A549 (cell line): ENCODE measurements around the gene TM2D3. TPM values are rescaled to one million over a fixed set of nuclear protein-coding genes. Genes with fewer than 3 reads are reported as not detected.

Experiments used
- ATAC-seq, 2 experiments: fragments of 200-7000 bp in 1 of 2; fragments of >200 bp in 1 of 2; cut with Nextera tagmentation in 1 of 2; cut with Tn5 transposase in 1 of 2; 3 replicates each; pipeline versions ENCODE4 v1.8.0 to v1.9.1; 2018 to 2020; ENCODE audit warnings: mild to moderate bottlenecking in 1 of 2, moderate library complexity in 1 of 2
- CTCF ChIA-PET: fragments of 300-600 bp; sonication (Branson Sonifier 250); formaldehyde crosslinking; extraction: SDS; loops from one replicate; lab custom pipeline; 2021; ENCODE audit warnings: antibody characterized with exemption, inconsistent platforms; lab: Yijun Ruan, JAX
- POLR2A ChIA-PET: fragments of 350-600 bp; formaldehyde crosslinking; extraction: SDS; loops from one replicate; lab custom pipeline; 2021; ENCODE audit warnings: antibody characterized with exemption, inconsistent platforms; lab: Yijun Ruan, JAX
- DNase-seq, 2 experiments: peaks; one replicate each; pipeline versions ENCODE4 v3.0.0 to v3.0.0-alpha.2; 2011 to 2016; ENCODE audit warnings: low read depth in 1 of 2, low spot score in 1 of 2
- FAIRE-seq: peaks from 2 replicates; lab custom pipeline; 2011; peaks lifted over from hg19 to GRCh38; lab: Jason Lieb, UNC
- H3K27ac ChIP-seq, 2 experiments: fragments of >200 bp; sonication (Bioruptor Twin); formaldehyde crosslinking; 3 replicates each; pipeline ENCODE4 v1.5.1; 2016 to 2017
- H3K4me1 ChIP-seq: fragments of >200 bp; sonication (Bioruptor Twin); formaldehyde crosslinking; 3 replicates; pipeline ENCODE4 v1.6.1; 2016
- H3K4me2 ChIP-seq: fragments of >200 bp; sonication (Bioruptor Twin); formaldehyde crosslinking; 3 replicates; pipeline ENCODE4 v1.6.1; 2016
- H3K4me3 ChIP-seq: fragments of >200 bp; sonication (Bioruptor Twin); formaldehyde crosslinking; 3 replicates; pipeline ENCODE4 v1.5.1; 2016
- H3K9me3 ChIP-seq: fragments of >200 bp; sonication (Bioruptor Twin); formaldehyde crosslinking; 3 replicates; pipeline ENCODE4 v1.6.1; 2016
- CBX8 ChIP-seq: fragments of 200-600 bp; sonication (generic); IDR thresholded peaks from 2 replicates; pipeline ENCODE4 v1.6.1; 2016
- CEBPB ChIP-seq, 2 experiments: fragments of >200 bp in 1 of 2; sonication (Bioruptor Twin) in 1 of 2; formaldehyde crosslinking in 1 of 2; IDR thresholded peaks; 2 replicates each; pipeline ENCODE4 v1.6.1; 2012 to 2016
- CHD2 ChIP-seq: fragments of 150-350 bp; IDR thresholded peaks from 2 replicates; pipeline ENCODE4 v1.6.1; 2014; ENCODE audit warnings: low read length; ENCODE audit not compliant: partially characterized antibody
- EHMT2 ChIP-seq: fragments of 200-600 bp; sonication (generic); IDR thresholded peaks from 2 replicates; pipeline ENCODE4 v1.6.1; 2016; ENCODE audit warnings: antibody characterized with exemption, low read depth, mild to moderate bottlenecking, moderate library complexity
- EP300 ChIP-seq, 2 experiments: fragments of >200 bp; sonication (Bioruptor Twin); formaldehyde crosslinking; IDR thresholded peaks; 2 replicates in 1 of 2; 3 replicates in 1 of 2; pipeline ENCODE4 v1.6.1; 2016 to 2017
- FOSB ChIP-seq: fragments of 250-450 bp; sonication (Bioruptor Pico); IDR thresholded peaks from 2 replicates; pipeline ENCODE4 v1.5.0; 2020; ENCODE audit warnings: mild to moderate bottlenecking, moderate library complexity
- FOSL2 ChIP-seq, 2 experiments: fragments of 450-650 bp in 1 of 2; fragments of >200 bp in 1 of 2; sonication (Bioruptor Twin) in 1 of 2; formaldehyde crosslinking; IDR thresholded peaks; 2 replicates each; pipeline versions ENCODE4 v1.5.0 to v1.6.1; 2016 to 2020; ENCODE audit warnings: mild to moderate bottlenecking in 1 of 2, moderate library complexity in 1 of 2
- FOXS1 ChIP-seq: fragments of 250-450 bp; sonication (Bioruptor Pico); IDR thresholded peaks from 2 replicates; pipeline ENCODE4 v1.5.0; 2020; ENCODE audit warnings: mild to moderate bottlenecking, moderate library complexity
- HDAC2 ChIP-seq: fragments of 200-600 bp; sonication (generic); IDR thresholded peaks from 2 replicates; pipeline ENCODE4 v1.6.1; 2016
- HOXA7 ChIP-seq: fragments of 250-450 bp; sonication (Bioruptor Pico); IDR thresholded peaks from 2 replicates; pipeline ENCODE4 v1.5.0; 2020; ENCODE audit warnings: mild to moderate bottlenecking, moderate library complexity
- KDM1A ChIP-seq: fragments of 200-600 bp; sonication (generic); IDR thresholded peaks from 2 replicates; pipeline ENCODE4 v1.6.1; 2016; ENCODE audit warnings: low read depth, mild to moderate bottlenecking
- MAZ ChIP-seq: fragments of 150-350 bp; IDR thresholded peaks from 2 replicates; pipeline ENCODE4 v1.6.1; 2014; ENCODE audit warnings: antibody characterized with exemption, low read depth, low read length, borderline replicate concordance
- MYC ChIP-seq: IDR thresholded peaks from 2 replicates; pipeline ENCODE4 v1.6.1; 2012; ENCODE audit warnings: mild to moderate bottlenecking, inconsistent platforms, low read length, improper control_type of control experiment, borderline replicate concordance
- NPAS2 ChIP-seq: fragments of 250-450 bp; sonication (Bioruptor Pico); IDR thresholded peaks from 2 replicates; pipeline ENCODE4 v1.8.0; 2022; ENCODE audit warnings: mild to moderate bottlenecking, moderate library complexity, borderline replicate concordance
- PHF8 ChIP-seq: fragments of 200-600 bp; sonication (generic); IDR thresholded peaks from 2 replicates; pipeline ENCODE4 v1.6.1; 2016; ENCODE audit warnings: low read depth, mild to moderate bottlenecking, antibody characterized with exemption, moderate library complexity, borderline replicate concordance
- RCOR1 ChIP-seq: fragments of 150-350 bp; IDR thresholded peaks from 2 replicates; pipeline ENCODE4 v1.6.1; 2014; ENCODE audit warnings: antibody characterized with exemption, low read length, low read depth
- RFX5 ChIP-seq: fragments of 450-650 bp; IDR thresholded peaks from 2 replicates; pipeline ENCODE4 v1.7.1; 2014; ENCODE audit warnings: antibody characterized with exemption, mild to moderate bottlenecking, moderate library complexity
- TFCP2L1 ChIP-seq: fragments of 250-450 bp; sonication (Bioruptor Pico); IDR thresholded peaks from 2 replicates; pipeline ENCODE4 v1.5.0; 2021; ENCODE audit warnings: mild to moderate bottlenecking
- ZC3H11A ChIP-seq: fragments of 450-650 bp; IDR thresholded peaks from 2 replicates; pipeline ENCODE4 v1.6.1; 2014; ENCODE audit warnings: antibody characterized with exemption, mild to moderate bottlenecking
- ZFP36 ChIP-seq: fragments of 450-650 bp; IDR thresholded peaks from 2 replicates; pipeline ENCODE4 v1.6.1; 2014; ENCODE audit warnings: borderline replicate concordance; ENCODE audit not compliant: partially characterized antibody
- ZNF302 ChIP-seq: fragments of 250-450 bp; sonication (Bioruptor Pico); IDR thresholded peaks from 2 replicates; pipeline ENCODE4 v1.9.0; 2021; ENCODE audit warnings: inconsistent platforms, mild to moderate bottlenecking, moderate library complexity
- ZSCAN20 ChIP-seq: fragments of 250-450 bp; sonication (Bioruptor Pico); IDR thresholded peaks from 2 replicates; pipeline ENCODE4 v1.8.0; 2022; ENCODE audit warnings: mild to moderate bottlenecking, moderate library complexity
- WGBS: methylation state at CpG from one replicate; pipeline ENCODE4 v1.1.6; 2017; ENCODE audit errors: missing lambda C conversion rate; 5-methylcytosine and 5-hydroxymethylcytosine counted together
- polyA plus RNA-seq, 4 experiments: library from polyadenylated mRNA; depleted of rRNA in 3 of 4; stranded (reverse); fragments of >200 nt; fragmentation: RNase III in 1 of 4; extraction: RNeasy Plus Mini Kit Qiagen cat#74134 plus additional on column Dnase treatment in 1 of 4; gene quantifications; 2 replicates in 3 of 4; 3 replicates in 1 of 4; pipeline ENCODE4 v1.2.3, GENCODE V29; 2011 to 2017
- TF ChIP-seq, protein P1 (sequence below): IDR thresholded peaks from 2 replicates; pipeline ENCODE4 v1.6.1; 2012; ENCODE audit warnings: low read depth, borderline replicate concordance
- TF ChIP-seq, protein P2 (sequence below): fragments of 250-450 bp; sonication (Bioruptor Pico); IDR thresholded peaks from 2 replicates; pipeline ENCODE4 v1.5.0; 2020; ENCODE audit warnings: low read depth, mild to moderate bottlenecking, moderate library complexity

The TM2D3 gene
- polyA plus RNA-seq, 2 of the 4 experiments (the other 2 are of a cell fraction), result 39.6 to 76.6 TPM

DNA sequence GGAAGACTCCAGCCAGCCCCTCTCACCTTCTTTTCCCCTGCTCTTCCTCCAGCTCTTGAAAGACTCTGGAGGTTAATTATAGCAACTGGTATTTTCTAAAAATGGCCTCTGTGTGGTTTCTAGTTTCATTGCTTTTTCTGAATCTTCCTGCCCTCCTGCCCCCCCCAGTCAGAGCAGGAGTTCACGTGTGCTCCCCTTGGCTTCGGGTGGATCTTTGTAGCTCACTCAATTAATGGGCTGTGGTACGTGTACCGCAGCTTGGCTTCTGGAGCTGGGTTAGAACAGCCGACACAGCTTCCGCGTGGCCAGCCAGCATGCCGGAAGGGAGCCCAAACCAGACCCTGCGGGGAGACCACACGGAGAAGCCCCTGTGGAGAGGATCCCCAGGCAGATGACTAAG is 31.5 kb downstream of the TM2D3 start:
- no peak overlapping the region for H3K4me3 ChIP-seq
- ATAC-seq, result no peak
- ChIA-PET CTCF (interaction anchor here (0.9 to 2.2 kb wide), 6 partner anchors 14 to 321 kb away, joined by 3 to 7 read pairs (median 4); no protein-coding TSS in a partner anchor), POLR2A (no interaction called here)
- no peak overlapping the region for H3K4me2 ChIP-seq
- peaks cover 13% of the 10 kb centered on the region for H3K4me1 ChIP-seq
- TF ChIP-seq FOSB (CRISPR knock-in tag), result no peak
- no peak for TF ChIP-seq PHF8
- no peak for TF ChIP-seq MAZ
- no peak for TF ChIP-seq FOXS1
- TF ChIP-seq TFCP2L1 (CRISPR knock-in tag), result no peak
- no peak for TF ChIP-seq CBX8
- TF ChIP-seq, protein P1, sequence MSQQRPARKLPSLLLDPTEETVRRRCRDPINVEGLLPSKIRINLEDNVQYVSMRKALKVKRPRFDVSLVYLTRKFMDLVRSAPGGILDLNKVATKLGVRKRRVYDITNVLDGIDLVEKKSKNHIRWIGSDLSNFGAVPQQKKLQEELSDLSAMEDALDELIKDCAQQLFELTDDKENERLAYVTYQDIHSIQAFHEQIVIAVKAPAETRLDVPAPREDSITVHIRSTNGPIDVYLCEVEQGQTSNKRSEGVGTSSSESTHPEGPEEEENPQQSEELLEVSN, result no peak
- no peak for TF ChIP-seq ZC3H11A
- TF ChIP-seq ZSCAN20 (CRISPR knock-in tag), result no peak
- no peak for TF ChIP-seq HDAC2
- TF ChIP-seq EHMT2, result no peak
- no peak for TF ChIP-seq FOSL2 (IDR thresholded peaks at IDR 0.05)
- no peak for TF ChIP-seq FOSL2 (CRISPR knock-in tag; IDR thresholded peaks at IDR 0.05)
- no peak for TF ChIP-seq MYC
- TF ChIP-seq ZFP36, result no peak
- TF ChIP-seq KDM1A, result no peak
- no peak for TF ChIP-seq HOXA7
- TF ChIP-seq, protein P2, sequence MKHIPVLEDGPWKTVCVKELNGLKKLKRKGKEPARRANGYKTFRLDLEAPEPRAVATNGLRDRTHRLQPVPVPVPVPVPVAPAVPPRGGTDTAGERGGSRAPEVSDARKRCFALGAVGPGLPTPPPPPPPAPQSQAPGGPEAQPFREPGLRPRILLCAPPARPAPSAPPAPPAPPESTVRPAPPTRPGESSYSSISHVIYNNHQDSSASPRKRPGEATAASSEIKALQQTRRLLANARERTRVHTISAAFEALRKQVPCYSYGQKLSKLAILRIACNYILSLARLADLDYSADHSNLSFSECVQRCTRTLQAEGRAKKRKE (CRISPR knock-in tag), result no peak
- TF ChIP-seq RFX5, result no peak
- no peak for DNase-seq
- no peak for FAIRE-seq
- 82% methylated on average over 10 of the region's 10 CpGs for WGBS
- no peaks in the 10 kb centered on the region for H3K9me3 ChIP-seq
- H3K27ac ChIP-seq, result no peak overlapping the region

DNA sequence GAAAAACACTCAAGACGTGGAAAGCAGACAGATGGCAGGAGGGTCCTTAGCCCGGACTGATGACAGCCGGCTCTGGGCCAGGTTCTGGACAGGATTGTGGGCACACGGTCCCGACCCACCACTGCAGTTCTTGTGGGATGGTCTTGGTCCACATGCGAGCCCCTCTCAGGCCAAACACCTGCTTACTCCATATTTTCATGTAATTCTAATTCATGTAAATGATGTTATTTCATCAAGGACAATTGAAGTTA is 32.6 kb downstream of the TM2D3 start:
- no peak for ATAC-seq
- H3K27ac ChIP-seq, result no peak overlapping the region
- DNase-seq, result no peak
- TF ChIP-seq, protein P2 (CRISPR knock-in tag), result no peak
- TF ChIP-seq FOSB (CRISPR knock-in tag) (no peak), ZNF302 (CRISPR knock-in tag) (no peak), RCOR1 (no peak), NPAS2 (CRISPR knock-in tag) (no peak), CHD2 (no peak), EP300 (IDR thresholded peaks at IDR 0.05) (no peak), CEBPB (IDR thresholded peaks at IDR 0.05) (no peak), ZC3H11A (no peak)
- H3K4me1 ChIP-seq, result peaks cover 15% of the 10 kb centered on the region
- ChIA-PET CTCF (no interaction called here), POLR2A (no interaction called here)
- no peak overlapping the region for H3K4me3 ChIP-seq
- WGBS, result 88% methylated on average over 6 of the region's 6 CpGs
- no peak for FAIRE-seq
- H3K9me3 ChIP-seq, result no peaks in the 10 kb centered on the region
- H3K4me2 ChIP-seq, result no peak overlapping the region
